Measurements from ENCODE around the gene MT1A.
A peak's percentile ranks its signal among the peaks of the same experiment; 100 is the strongest.

Gene MT1A

DNA sequence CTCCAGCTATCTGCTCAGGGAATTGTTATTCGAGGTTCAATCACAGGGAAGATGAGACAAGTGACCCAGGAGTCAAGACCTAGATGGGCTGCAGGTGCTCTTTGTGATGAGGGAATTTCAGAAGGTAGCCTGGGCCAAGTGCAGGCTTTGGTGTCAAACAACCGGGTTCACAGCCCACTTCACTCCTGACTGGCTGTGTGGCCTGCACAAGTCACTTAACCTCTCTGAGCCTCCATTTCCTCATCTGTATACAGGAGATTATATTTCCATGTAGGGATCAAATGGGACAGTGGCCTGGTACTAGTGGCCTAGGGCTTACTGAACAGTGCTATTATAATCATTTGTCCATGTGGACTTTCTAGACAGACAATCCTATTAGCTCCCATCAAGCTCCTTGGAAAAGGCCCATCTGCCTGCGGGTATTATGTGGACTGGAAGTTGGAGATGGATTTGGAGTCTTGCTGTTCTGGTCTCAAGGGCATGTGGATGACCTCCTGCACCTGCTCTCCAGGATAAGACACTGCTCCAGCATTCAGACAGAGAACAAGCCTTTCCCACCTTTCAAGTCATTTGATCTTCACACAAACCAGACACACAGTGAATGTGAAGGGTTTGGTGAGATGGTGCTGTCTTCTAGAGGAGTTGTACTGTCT is 40.7 kb downstream of the MT1A start:
- no peak for DNase-seq (ENCODE audit: low read depth in 2 of 2)

DNA sequence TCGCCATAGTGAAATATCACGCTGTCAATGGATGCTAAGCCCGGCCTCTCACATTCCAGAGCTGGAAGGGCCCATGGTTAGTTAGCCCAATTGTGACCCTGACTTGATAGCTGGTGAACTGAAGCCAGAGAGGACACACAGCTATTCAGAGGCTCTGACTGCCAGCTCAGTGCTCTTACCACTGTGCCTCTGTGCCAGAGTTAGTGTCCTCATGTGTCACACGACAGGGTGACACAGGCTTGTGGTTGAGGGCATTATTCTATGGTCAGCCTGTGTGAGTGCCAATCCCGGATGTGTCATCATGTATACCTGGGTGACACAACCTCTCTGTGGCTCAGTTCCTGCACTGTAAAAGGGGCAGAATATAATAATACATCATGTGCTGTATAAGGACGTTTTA is 41.4 kb downstream of the MT1A start:
- DNase-seq (ENCODE audit: low read depth in 2 of 2): no peak

DNA sequence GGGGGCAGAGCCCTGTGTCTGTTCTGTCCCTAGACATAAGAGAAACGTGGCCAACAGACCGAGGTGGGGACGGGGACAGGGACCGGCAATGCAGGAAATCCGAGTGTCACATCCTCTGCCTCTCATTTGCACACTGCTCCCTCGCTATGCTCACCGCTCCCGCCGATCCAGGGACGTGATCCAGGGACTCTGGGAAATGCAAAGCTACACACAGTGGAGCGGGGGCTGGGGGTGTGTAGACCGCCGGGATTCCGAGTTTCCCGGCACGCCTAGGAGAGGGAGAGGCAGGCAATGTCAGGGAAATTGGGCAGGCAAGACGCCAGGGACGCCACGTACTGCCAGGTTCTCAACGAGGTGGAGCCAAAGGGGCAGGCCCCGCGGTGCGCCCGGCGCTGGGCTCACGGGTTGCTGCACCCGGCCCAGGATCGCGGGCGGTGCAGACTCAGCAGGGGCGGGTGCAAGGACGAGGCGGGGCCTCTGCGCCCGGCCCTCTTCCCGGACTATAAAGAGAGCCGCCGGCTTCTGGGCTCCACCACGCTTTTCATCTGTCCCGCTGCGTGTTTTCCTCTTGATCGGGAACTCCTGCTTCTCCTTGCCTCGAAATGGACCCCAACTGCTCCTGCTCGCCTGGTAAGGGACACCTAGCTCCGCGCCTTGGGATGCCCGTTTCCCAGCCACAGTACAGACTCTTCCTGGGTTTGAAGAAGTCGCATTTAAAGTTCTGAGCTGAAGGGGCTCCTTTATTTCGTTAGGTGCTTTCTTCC is 43.7 kb downstream of the MT1A start, which contains the start of gene MT1X:
Gene MT1X (plus strand): TSS at position 532 of the 764 bp plus-strand sequence. CDS start 71 bp downstream, at position 603.
- DNase-seq (ENCODE audit: low read depth in 2 of 2): peak; percentile 84

DNA sequence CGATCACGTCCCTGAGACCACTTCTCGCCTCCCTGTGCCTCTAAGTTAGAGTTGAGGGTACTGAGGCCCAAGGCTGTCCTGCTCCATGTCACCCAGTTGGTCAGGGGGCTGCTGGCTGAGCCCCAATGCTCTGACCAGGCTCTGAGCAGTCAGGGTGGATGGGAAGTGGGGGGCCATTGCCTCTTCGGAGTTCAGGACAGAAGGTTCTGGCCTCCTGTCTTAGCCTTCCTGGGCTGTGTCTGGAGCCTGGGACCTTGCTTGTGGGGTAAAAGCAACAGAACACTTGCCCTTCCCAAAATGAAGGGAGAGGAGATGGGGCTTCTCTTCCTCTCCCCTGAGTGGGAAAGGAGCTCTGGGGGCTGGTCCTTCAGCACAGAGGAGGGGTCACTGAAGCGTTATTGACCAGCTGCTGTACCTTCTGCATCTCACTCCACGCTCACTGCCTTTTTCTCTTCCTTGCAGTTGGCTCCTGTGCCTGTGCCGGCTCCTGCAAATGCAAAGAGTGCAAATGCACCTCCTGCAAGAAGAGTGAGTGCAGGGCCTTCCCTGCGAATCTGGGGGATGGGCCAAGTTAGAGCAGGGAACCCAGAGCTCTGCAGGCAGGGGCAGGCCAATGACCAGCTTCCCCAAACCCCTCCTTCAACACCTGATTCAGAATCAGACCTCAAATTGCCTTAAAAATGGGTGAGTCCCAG is 44.4 kb downstream of the MT1A start:
- DNase-seq (ENCODE audit: low read depth in 2 of 2): no peak

DNA sequence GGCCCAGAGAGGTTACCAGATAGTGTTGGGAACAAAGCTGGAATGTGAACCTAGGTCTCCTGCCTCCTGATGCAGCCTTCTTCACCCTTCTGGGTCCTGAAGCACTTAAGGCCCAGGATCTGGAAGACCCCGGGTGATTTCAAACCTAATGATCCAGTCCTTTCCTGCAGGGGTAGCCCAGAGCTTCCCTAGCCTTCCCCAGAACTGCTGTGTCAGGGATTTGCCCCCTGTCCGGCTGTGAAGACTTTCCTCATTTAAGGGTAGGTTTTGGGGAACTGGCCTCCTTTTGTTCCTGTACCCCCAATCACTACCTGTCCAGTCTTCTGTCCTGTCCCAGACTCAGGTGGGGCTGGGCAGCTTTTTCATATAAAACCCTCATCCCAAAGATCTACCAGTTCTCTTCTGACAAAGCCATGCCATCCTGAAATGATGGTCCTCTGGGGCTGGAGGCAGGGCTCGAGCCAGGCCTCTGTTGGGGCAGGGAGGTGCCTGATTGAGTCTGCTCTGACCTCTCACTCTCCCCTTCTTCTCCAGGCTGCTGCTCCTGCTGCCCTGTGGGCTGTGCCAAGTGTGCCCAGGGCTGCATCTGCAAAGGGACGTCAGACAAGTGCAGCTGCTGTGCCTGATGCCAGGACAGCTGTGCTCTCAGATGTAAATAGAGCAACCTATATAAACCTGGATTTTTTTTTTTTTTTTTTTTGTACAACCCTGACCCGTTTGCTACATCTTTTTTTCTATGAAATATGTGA is 45.1 kb downstream of the MT1A start:
- no peak for DNase-seq (ENCODE audit: low read depth in 2 of 2)

DNA sequence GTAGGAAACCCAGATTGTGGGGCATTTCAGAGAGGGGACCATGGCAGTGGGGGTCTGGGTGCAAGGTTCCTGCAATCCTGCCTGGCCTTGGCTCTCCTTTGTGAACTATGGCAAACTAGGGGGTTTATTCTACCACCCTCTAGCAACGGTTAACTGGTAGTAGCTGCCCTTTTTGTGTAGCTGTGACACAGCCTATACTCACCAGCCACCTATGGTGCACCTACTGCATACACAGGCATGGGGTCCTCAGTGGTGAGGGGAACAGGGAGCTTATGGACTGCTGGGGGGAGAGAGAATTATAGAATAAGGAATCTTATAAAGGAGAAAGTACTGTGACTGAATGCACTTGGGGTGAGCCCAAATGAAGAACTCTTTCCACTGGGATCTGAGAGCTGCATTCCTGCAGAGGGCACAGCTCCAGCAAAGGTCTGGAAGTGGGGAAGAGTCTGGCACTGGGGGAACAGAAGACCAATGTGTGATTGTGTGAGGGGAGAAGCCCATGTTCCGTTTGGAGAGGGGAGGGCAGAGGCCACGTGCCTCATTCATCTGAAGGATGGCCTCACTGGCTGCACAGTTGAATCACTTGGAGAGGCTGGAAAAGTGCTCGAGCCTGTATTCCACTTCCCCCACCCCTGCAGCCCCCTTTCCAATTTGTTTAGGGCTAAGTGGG is 45.9 kb downstream of the MT1A start:
- no peak for DNase-seq (ENCODE audit: low read depth in 2 of 2)

DNA sequence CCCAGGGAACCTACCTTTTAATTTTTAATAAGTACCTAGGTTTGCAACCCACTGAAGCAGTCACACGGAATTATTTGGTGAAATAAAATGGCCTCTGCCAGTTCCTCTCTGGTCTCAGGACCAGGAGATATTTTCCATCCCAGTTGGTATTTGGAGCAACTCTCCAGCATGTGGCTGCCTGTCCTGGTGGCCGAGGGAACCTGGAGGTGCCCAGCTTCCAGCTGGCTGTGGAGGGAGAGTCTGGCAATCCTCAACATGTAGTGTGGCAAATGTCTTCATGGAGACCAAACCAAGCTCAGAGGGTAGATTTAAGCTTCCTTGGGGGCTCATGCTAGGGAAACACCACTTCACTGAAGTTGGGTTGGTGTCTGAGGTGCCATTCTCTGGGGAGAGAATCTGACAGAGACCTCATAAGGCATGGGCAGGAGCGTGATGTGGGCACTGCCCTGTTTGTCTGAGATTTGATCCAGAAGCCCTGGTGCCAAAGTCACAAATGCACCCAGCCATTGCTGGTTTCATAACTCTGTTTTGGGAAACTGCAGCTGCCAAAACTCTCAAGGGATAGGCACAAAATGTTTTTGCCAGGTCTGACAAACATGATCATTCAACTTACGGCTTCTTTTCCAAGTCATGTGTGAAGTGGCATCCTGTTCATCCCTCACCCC is 46.6 kb downstream of the MT1A start:
- no peak for DNase-seq (ENCODE audit: low read depth in 2 of 2)

DNA sequence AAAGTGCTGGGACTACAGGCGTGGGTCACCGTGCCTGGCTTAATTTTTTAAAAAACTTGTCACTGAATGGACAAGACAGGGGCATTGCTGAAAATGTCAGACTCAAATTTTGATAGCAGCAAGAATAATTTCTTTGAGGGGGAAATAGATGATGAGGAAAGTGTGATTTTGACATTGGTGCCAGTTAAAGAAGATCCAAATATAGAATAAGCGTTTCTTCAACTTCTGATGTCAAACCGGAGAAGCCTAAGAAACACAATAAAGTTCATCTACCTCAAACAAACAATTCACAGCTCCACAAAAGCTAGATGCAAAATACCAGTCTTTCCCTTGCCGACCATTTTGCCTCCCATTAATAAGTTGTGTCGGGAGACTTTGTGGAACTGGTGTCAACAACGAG is 48.3 kb downstream of the MT1A start:
- no peak for DNase-seq (ENCODE audit: low read depth in 2 of 2)

DNA sequence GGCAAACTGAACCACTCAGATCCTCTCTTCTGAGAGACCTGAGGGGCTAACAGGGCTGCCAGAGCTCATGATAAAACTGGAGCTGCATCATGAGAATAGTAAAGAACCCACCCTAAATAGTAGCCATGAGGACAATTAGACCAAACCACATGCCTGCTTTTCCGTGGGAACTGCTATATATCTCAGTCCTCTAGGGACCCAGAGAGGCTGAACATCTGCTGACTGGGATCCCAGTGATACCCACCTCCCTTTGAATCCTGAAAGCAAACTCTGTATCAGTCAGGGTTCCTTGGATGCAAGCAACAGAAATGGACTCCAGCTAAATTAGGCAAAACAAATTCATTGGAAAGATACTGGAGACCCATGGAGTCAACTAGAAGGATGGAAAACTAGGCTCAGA is 50.3 kb downstream of the MT1A start:
- no peak for DNase-seq (ENCODE audit: low read depth in 2 of 2)

DNA sequence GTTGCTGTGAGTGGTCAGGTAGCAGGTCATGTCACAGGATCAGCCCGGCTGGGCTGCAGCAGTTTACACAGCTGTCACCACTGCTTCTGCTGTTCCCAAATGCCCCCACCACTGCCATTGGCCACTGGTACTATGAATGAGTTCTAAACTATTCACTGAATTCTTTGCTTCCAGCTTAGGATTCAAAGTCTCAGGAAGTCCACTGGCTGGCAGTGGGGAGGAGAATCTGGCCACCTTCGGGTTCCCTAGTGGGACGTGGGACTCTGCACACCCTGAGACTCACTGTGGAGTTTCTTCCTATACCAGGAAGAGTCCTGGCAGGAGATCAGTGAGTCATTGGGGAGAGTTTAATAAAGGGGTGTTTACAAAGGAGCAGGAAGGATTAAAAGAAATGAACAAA is 50.7 kb downstream of the MT1A start:
- DNase-seq (ENCODE audit: low read depth in 2 of 2): no peak
